ENCODE measurements around the gene JPT2.

JPT2 gene

GRCh38 chr16:1740781-1741490 is 62.9 kb downstream of the JPT2 start:
- DNase-seq, result no peak

- DNase-seq, result no peak
Measured at GRCh38 chr16:1741553-1742165, 63.6 kb downstream of the JPT2 start.

GRCh38 chr16:1743376-1744337 is 65.6 kb downstream of the JPT2 start:
- no peak for DNase-seq

GRCh38 chr16:1744338-1744840 is 66.3 kb downstream of the JPT2 start:
- no peak for DNase-seq

GRCh38 chr16:1745181-1745899 is 67.3 kb downstream of the JPT2 start:
- no peak for DNase-seq

- no peak for DNase-seq
Measured at GRCh38 chr16:1745900-1746692, 68.0 kb downstream of the JPT2 start.

GRCh38 chr16:1746693-1747195 is 68.7 kb downstream of the JPT2 start:
- no peak for DNase-seq

GRCh38 chr16:1747934-1748333 is 69.9 kb downstream of the JPT2 start:
- no peak for DNase-seq

- DNase-seq, result no peak
Measured at GRCh38 chr16:1749152-1750117, 71.4 kb downstream of the JPT2 start.
